HL-60 (cell line): ENCODE data around the gene ABCG4.
"Not testable (repeated sequence)": the region's sequence is repeated elsewhere in the genome, so short reads cannot be mapped to it uniquely, and the experiment has no call there.

Experiments used
- DNase-seq, 2 experiments: peaks; one replicate each; pipeline ENCODE4 v3.0.0-alpha.2; 2010 to 2020; ENCODE audit warnings: low read depth in 1 of 2, low spot score in 1 of 2
- H3K27ac ChIP-seq: fragments of 250-450 bp; sonication (Bioruptor Pico); replicated peaks from 2 replicates; pipeline ENCODE4 v1.5.1; 2020; ENCODE audit warnings: mild to moderate bottlenecking, moderate library complexity
- H3K27me3 ChIP-seq: fragments of 250-450 bp; sonication (Bioruptor Pico); 2 replicates; pipeline ENCODE4 v1.5.1; 2021; ENCODE audit warnings: mild to moderate bottlenecking, moderate library complexity; ENCODE audit not compliant: insufficient read depth, poor library complexity, severe bottlenecking
- H3K4me3 ChIP-seq: replicated peaks from 2 replicates; pipeline ENCODE4 v1.5.1; 2011; ENCODE audit warnings: mild to moderate bottlenecking, control low read depth, low read length; ENCODE audit not compliant: insufficient read depth
- CTCF ChIP-seq: IDR thresholded peaks from one replicate; pipeline ENCODE4 v1.5.1; 2011; ENCODE audit warnings: low read length, control low read depth, inconsistent platforms; ENCODE audit not compliant: insufficient read depth
- GABPA ChIP-seq: IDR thresholded peaks from 2 replicates; pipeline ENCODE4 v1.6.1; 2012; ENCODE audit warnings: low read depth
- POLR2AphosphoS5 ChIP-seq: IDR thresholded peaks from 2 replicates; pipeline ENCODE4 v1.6.1; 2012; ENCODE audit warnings: low read depth
- REST ChIP-seq: IDR thresholded peaks from 2 replicates; pipeline ENCODE4 v1.6.1; 2012; ENCODE audit warnings: low read depth; ENCODE audit not compliant: insufficient replicate concordance
- SPI1 ChIP-seq: IDR thresholded peaks from 2 replicates; pipeline ENCODE4 v1.6.1; 2012; ENCODE audit warnings: low read depth, mild to moderate bottlenecking, borderline replicate concordance

Gene ABCG4

GRCh38 chr11:119130662-119131061 is 18.2 kb upstream of the ABCG4 start:
- no peak for DNase-seq
- no peaks in the 10 kb centered on the region for H3K27me3 ChIP-seq
- no peak overlapping the region for H3K27ac ChIP-seq
- TF ChIP-seq GABPA (no peak), SPI1 (no peak), POLR2AphosphoS5 (no peak), REST (no peak), CTCF (no peak)
- H3K4me3 ChIP-seq, result no peak overlapping the region

DNA sequence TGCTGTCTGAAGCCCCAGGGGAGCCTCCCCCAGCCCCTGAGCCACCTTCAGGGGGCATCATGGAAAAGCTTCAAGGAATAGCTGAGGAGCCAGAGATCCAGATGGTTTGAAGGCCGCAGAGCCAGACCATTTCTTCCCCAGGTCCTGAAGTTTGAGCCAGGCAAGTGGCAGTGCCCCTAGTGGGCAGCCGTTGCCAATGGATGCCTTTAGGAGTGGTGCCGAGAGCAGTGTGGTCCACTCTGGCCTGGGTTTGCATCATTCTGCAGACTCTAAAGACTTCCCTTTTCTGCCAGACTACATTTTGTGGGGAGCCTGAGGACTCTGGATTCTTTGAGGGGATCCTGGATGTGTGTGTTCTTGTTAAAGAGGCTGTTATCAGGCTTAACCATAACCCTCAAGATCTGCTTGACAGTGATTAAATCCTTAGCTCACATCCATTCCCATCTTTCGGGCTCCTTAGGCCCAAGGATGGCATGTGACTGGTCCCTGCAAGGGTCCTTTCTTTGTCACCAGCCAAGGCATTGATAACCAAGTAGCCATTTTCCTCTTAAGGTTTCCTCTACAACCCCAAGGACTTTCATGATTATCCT is 14.4 kb upstream of the ABCG4 start:
- TF ChIP-seq SPI1 (peak; percentile 82), REST (no peak), CTCF (peak; percentile 97)
- Histone ChIP-seq H3K27me3 (no peaks in the 10 kb centered on the region), H3K4me3 (no peak overlapping the region), H3K27ac (no peak overlapping the region)
- peak in 1 of 2 experiments; percentile 68 for DNase-seq

GRCh38 chr11:119139276-119139675 is 9.6 kb upstream of the ABCG4 start:
- H3K27me3 ChIP-seq, H3K27ac ChIP-seq, DNase-seq, H3K4me3 ChIP-seq: not testable (repeated sequence)

GRCh38 chr11:119144825-119145486 is 3.9 kb upstream of the ABCG4 start:
- TF ChIP-seq SPI1 (no peak), POLR2AphosphoS5 (no peak), GABPA (no peak), REST (no peak), CTCF (peak; percentile 41)

More at GRCh38 chr11:119144825-119145486, 3.9 kb upstream of the ABCG4 start:
- peak; percentile 41 to 69 for DNase-seq
- Histone ChIP-seq H3K4me3 (no peak overlapping the region), H3K27ac (no peak overlapping the region), H3K27me3 (peaks cover 23% of the 10 kb centered on the region)
